Measurements from ENCODE around the gene KCP.
A peak's percentile ranks its signal among the peaks of the same experiment; 100 is the strongest.

Gene KCP

GRCh38 chr7:128887169-128888038 is 23.1 kb downstream of the KCP start:
- no peak for DNase-seq (ENCODE audit: low read depth)

- DNase-seq (ENCODE audit: low read depth), result no peak
Measured at GRCh38 chr7:128886391-128887168, 23.9 kb downstream of the KCP start.

- DNase-seq (ENCODE audit: low read depth), result no peak
Measured at GRCh38 chr7:128885370-128886187, 24.9 kb downstream of the KCP start.

GRCh38 chr7:128884561-128885369 is 25.7 kb downstream of the KCP start:
- DNase-seq (ENCODE audit: low read depth), result no peak

GRCh38 chr7:128883622-128884448 is 26.7 kb downstream of the KCP start:
- peak; percentile 63 for DNase-seq (ENCODE audit: low read depth)

GRCh38 chr7:128882134-128882533 is 28.4 kb downstream of the KCP start:
- no peak for DNase-seq (ENCODE audit: low read depth)

- DNase-seq (ENCODE audit: low read depth), result no peak
Measured at GRCh38 chr7:128881458-128882125, 28.9 kb downstream of the KCP start.

- DNase-seq (ENCODE audit: low read depth), result no peak
Measured at GRCh38 chr7:128880791-128881457, 29.6 kb downstream of the KCP start.

GRCh38 chr7:128879939-128880746 is 30.4 kb downstream of the KCP start:
- no peak for DNase-seq (ENCODE audit: low read depth)

- DNase-seq (ENCODE audit: low read depth), result no peak
Measured at GRCh38 chr7:128879461-128879938, 31.0 kb downstream of the KCP start.

GRCh38 chr7:128878226-128879105 is 32.0 kb downstream of the KCP start:
- no peak for DNase-seq (ENCODE audit: low read depth)

GRCh38 chr7:128877756-128878120 is 32.8 kb downstream of the KCP start:
- no peak for DNase-seq (ENCODE audit: low read depth)

GRCh38 chr7:128876978-128877755 is 33.3 kb downstream of the KCP start:
- no peak for DNase-seq (ENCODE audit: low read depth)

GRCh38 chr7:128876586-128876977 is 33.9 kb downstream of the KCP start:
- DNase-seq (ENCODE audit: low read depth), result no peak

- DNase-seq (ENCODE audit: low read depth), result no peak
Measured at GRCh38 chr7:128876127-128876526, 34.4 kb downstream of the KCP start.

- no peak for DNase-seq (ENCODE audit: low read depth)
Measured at GRCh38 chr7:128875523-128875948, 35.0 kb downstream of the KCP start.

Measured in stimulated activated CD8-positive, alpha-beta memory T cell treated with anti-CD3 and anti-CD28 coated beads, Interleukin-12 subunit alpha, Interleukin-12 subunit beta, amount 100 ng/mL, for 4 hours (primary cell).